HG03558 (cell line): ENCODE data around the gene ERGIC1.

ENCODE experiments used
- ATAC-seq: cut with Tn5 transposase; IDR thresholded peaks from one replicate; pipeline ENCODE4 v1.9.1; 2021; ENCODE audit warnings: moderate number of reproducible peaks; ENCODE audit not compliant: unreplicated experiment; ENCODE audit errors: extremely low read depth

The ERGIC1 gene

GRCh38 chr5:172825610-172826204 is 8.3 kb upstream of the ERGIC1 start:
- no peak for ATAC-seq

GRCh38 chr5:172827841-172828240 is 6.2 kb upstream of the ERGIC1 start:
- no peak for ATAC-seq

- no peak for ATAC-seq
These were observed 5.1 kb upstream of the ERGIC1 start for GRCh38 chr5:172828911-172829431.

- ATAC-seq = no peak
These were observed 3.7 kb upstream of the ERGIC1 start for GRCh38 chr5:172830275-172830799.

GRCh38 chr5:172830876-172831662 is 3.0 kb upstream of the ERGIC1 start:
- ATAC-seq = no peak

GRCh38 chr5:172832383-172833315 is 1.4 kb upstream of the ERGIC1 start:
- no peak for ATAC-seq

- ATAC-seq = no peak
These were observed 722 bp upstream of the ERGIC1 start for GRCh38 chr5:172833372-172833685.

- no peak for ATAC-seq
These were observed 601 bp downstream of the ERGIC1 start for GRCh38 chr5:172834415-172835289.

- no peak for ATAC-seq
These were observed 1.4 kb downstream of the ERGIC1 start for GRCh38 chr5:172835290-172835993.

- ATAC-seq = no peak
These were observed 1.9 kb downstream of the ERGIC1 start for GRCh38 chr5:172835994-172836356.

GRCh38 chr5:172837640-172838039 is 3.6 kb downstream of the ERGIC1 start:
- ATAC-seq = peak; percentile 72

GRCh38 chr5:172838151-172838875 is 4.3 kb downstream of the ERGIC1 start:
- ATAC-seq = no peak

GRCh38 chr5:172839669-172840431 is 5.8 kb downstream of the ERGIC1 start:
- ATAC-seq = no peak

- no peak for ATAC-seq
These were observed 6.5 kb downstream of the ERGIC1 start for GRCh38 chr5:172840432-172841154.

- no peak for ATAC-seq
These were observed 7.2 kb downstream of the ERGIC1 start for GRCh38 chr5:172841256-172841655.

- ATAC-seq = no peak
These were observed 9.9 kb downstream of the ERGIC1 start for GRCh38 chr5:172843825-172844576.

GRCh38 chr5:172844577-172844838 is 10.5 kb downstream of the ERGIC1 start:
- ATAC-seq = no peak
